Astrocyte (in vitro differentiated cells and primary cell): ENCODE measurements around the gene PRODH. TPM values are rescaled to one million over a fixed set of nuclear protein-coding genes. Genes with fewer than 3 reads are reported as not detected.

Source experiments
- total RNA-seq: library from RNA; stranded (reverse); gene quantifications from 2 replicates; pipeline ENCODE4 v1.2.1, GENCODE V29; 2021

Gene PRODH
- total RNA-seq, 1 donor from 2014 or later: 1.2 TPM

Other genes starting within 250 kb of the PRODH start
- gene DGCR6, start 30.0 kb downstream of the PRODH start, total RNA-seq: 1.3 and 2.5 TPM in 2 replicates
- gene DGCR2, start 186.1 kb upstream of the PRODH start, total RNA-seq: 48.4 and 49.4 TPM in 2 replicates
- gene TSSK2, start 195.0 kb upstream of the PRODH start, total RNA-seq: not detected in 2 replicates
- gene ESS2, start 208.4 kb upstream of the PRODH start, total RNA-seq: 16.0 and 16.1 TPM in 2 replicates
- not detected in 2 replicates for gene GSC2, start 214.0 kb upstream of the PRODH start, total RNA-seq
- gene SLC25A1, start 242.4 kb upstream of the PRODH start, total RNA-seq: 84.5 and 97.9 TPM in 2 replicates